Keratinocyte (primary cell): ENCODE results near the gene LMOD1. TPM values are rescaled to one million over a fixed set of nuclear protein-coding genes. Genes with fewer than 3 reads are reported as not detected.

Experiments
- DNase-seq: peaks from one replicate; pipeline ENCODE4 v3.0.0-alpha.2; 2011; ENCODE audit warnings: low read depth, missing footprints, low spot score
- FAIRE-seq: peaks from 2 replicates; lab custom pipeline; 2011; peaks lifted over from hg19 to GRCh38; lab: Jason Lieb, UNC
- H2AFZ ChIP-seq: 2 replicates; pipeline ENCODE4 v1.6.0; 2012; ENCODE audit warnings: low read length, control low read depth, inconsistent platforms; ENCODE audit not compliant: control insufficient read depth
- H3K27ac ChIP-seq: 2 replicates; pipeline ENCODE4 v1.5.1; 2011; ENCODE audit warnings: low read length; ENCODE audit not compliant: control insufficient read depth, insufficient read depth
- H3K27me3 ChIP-seq: 3 replicates; pipeline ENCODE4 v1.6.0; 2011; ENCODE audit warnings: low read length; ENCODE audit not compliant: control insufficient read depth, insufficient read depth; ENCODE audit errors: extremely low read depth
- H3K36me3 ChIP-seq, 2 experiments: 2 replicates in 1 of 2; 3 replicates in 1 of 2; pipeline ENCODE4 v1.5.1; 2011; ENCODE audit warnings: low read length in 2 of 2, mild to moderate bottlenecking in 1 of 2; ENCODE audit not compliant: control insufficient read depth in 2 of 2, insufficient read depth in 2 of 2; ENCODE audit errors: extremely low read depth in 1 of 2
- H3K4me1 ChIP-seq: 3 replicates; pipeline ENCODE4 v1.5.1; 2011; ENCODE audit warnings: low read length; ENCODE audit not compliant: control insufficient read depth, insufficient read depth; ENCODE audit errors: extremely low read depth
- H3K4me2 ChIP-seq: 3 replicates; pipeline ENCODE4 v1.6.0; 2011; ENCODE audit warnings: low read depth, low read length; ENCODE audit not compliant: control insufficient read depth, insufficient read depth; ENCODE audit errors: extremely low read depth
- H3K4me3 ChIP-seq, 3 experiments: fragments of 200-600 bp in 1 of 3; sonication (generic) in 1 of 3; 2 replicates in 2 of 3; 3 replicates in 1 of 3; pipeline ENCODE4 v1.5.1; 2011 to 2016; ENCODE audit warnings: low read length in 3 of 3, mild to moderate bottlenecking in 3 of 3, control low read depth in 2 of 3, inconsistent platforms in 1 of 3, low read depth in 1 of 3, mixed read lengths in 1 of 3, mixed run types in 1 of 3, moderate library complexity in 1 of 3; ENCODE audit not compliant: control insufficient read depth in 2 of 3, insufficient read depth in 2 of 3; ENCODE audit errors: extremely low read depth in 1 of 3
- H3K79me2 ChIP-seq: 2 replicates; pipeline ENCODE4 v1.6.0; 2012; ENCODE audit warnings: low read length; ENCODE audit not compliant: control insufficient read depth, insufficient read depth
- H3K9ac ChIP-seq: 3 replicates; pipeline ENCODE4 v1.6.0; 2011; ENCODE audit warnings: low read length; ENCODE audit not compliant: control insufficient read depth, insufficient read depth; ENCODE audit errors: extremely low read depth
- H3K9me1 ChIP-seq: 3 replicates; pipeline ENCODE4 v1.6.0; 2011; ENCODE audit warnings: low read length; ENCODE audit not compliant: control insufficient read depth, insufficient read depth; ENCODE audit errors: extremely low read depth
- H3K9me3 ChIP-seq: 2 replicates; pipeline ENCODE4 v1.5.1; 2012; ENCODE audit warnings: low read depth, low read length; ENCODE audit not compliant: control insufficient read depth
- H4K20me1 ChIP-seq: 3 replicates; pipeline ENCODE4 v1.6.0; 2011; ENCODE audit warnings: low read length; ENCODE audit not compliant: control insufficient read depth, insufficient read depth; ENCODE audit errors: extremely low read depth
- EZH2 ChIP-seq: IDR thresholded peaks from one replicate; pipeline ENCODE4 v1.6.1; 2012; ENCODE audit warnings: inconsistent platforms, mild to moderate bottlenecking, low read length, moderate library complexity
- dilution Hi-C: fragments of 300-500 bp; cut with MboI; formaldehyde crosslinking; loops from one replicate; pipeline ENCODE4 v1.7.0; 2020; ENCODE audit warnings: low sequenced_read_pairs; ENCODE audit not compliant: extremely low pct_ligation_motif_present
- polyA plus RNA-seq, 5 experiments: library from polyadenylated mRNA; depleted of rRNA in 3 of 5; stranded (reverse) in 3 of 5; stranded (forward) in 1 of 5; unstranded in 1 of 5; fragments of >200 nt; gene quantifications; 1 replicate in 1 of 5; 2 replicates in 3 of 5; 3 replicates in 1 of 5; pipeline versions ENCODE4 v1.2.1 to v1.2.3, GENCODE V29; 2011 to 2012; ENCODE audit warnings: missing spikeins in 2 of 5, low read depth in 1 of 5, low replicate concordance in 1 of 5
- TF ChIP-seq, protein P1 (sequence below), 3 experiments: IDR thresholded peaks in 1 of 3; conservative IDR thresholded peaks in 1 of 3; optimal IDR thresholded peaks in 1 of 3; 2 replicates in 2 of 3; 3 replicates in 1 of 3; pipeline versions ENCODE3 to v1.5.1; 2011; ENCODE audit warnings: low read length in 3 of 3, mild to moderate bottlenecking in 3 of 3, moderate library complexity in 2 of 3, control low read depth in 1 of 3, inconsistent platforms in 1 of 3; ENCODE audit not compliant: insufficient read depth in 2 of 3; ENCODE audit errors: extremely low read depth in 1 of 3

LMOD1 gene
- polyA plus RNA-seq, 1 donor (not counting 4 experiments of a cell fraction or from before 2014, with no cell fraction given): not detected

DNA sequence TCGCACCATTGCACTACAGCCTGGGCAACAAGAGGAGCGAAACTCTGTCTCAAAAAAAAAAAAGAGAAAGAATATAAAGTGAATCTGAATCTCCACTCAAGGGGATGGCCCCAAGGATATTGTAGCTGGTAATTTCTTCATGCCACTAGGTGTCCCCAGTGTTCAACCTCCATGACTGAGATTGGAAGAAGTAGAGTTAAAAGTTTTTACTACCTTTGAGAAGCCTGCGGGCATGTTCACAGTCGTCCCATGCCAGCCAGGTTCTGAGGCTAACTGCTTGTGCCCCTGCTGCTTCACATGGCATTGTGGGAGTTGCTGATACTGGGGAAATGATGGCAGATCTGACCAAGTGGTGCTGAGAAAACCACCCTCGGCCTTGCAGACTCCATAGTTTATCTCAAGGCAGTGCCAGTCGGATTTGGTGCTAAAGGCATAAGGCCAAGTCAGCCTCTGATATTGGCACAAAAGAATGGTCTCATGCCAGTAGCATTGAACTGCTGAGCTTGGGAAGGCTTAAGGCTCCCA lies 68.4 kb downstream of the LMOD1 start:
- no peak overlapping the region for H3K4me3 ChIP-seq
- peak overlapping the region; percentile 3 for H3K4me2 ChIP-seq
- DNase-seq (no peak), FAIRE-seq (peak; percentile 73)
- peaks cover under 1% of the 10 kb centered on the region for H3K9me1 ChIP-seq
- H3K27me3 ChIP-seq: no peaks in the 10 kb centered on the region
- no peaks in the 10 kb centered on the region for H4K20me1 ChIP-seq
- no peak overlapping the region for H3K27ac ChIP-seq
- peaks cover 12% of the 10 kb centered on the region for H3K4me1 ChIP-seq
- H3K79me2 ChIP-seq: no peaks in the 10 kb centered on the region
- H3K36me3 ChIP-seq: peaks cover 18 to 19% of the 10 kb centered on the region in 2 experiments
- H3K9me3 ChIP-seq: no peaks in the 10 kb centered on the region
- peak overlapping the region; percentile 19 for H3K9ac ChIP-seq
- dilution Hi-C loops: no loop called here
- TF ChIP-seq, protein P1, sequence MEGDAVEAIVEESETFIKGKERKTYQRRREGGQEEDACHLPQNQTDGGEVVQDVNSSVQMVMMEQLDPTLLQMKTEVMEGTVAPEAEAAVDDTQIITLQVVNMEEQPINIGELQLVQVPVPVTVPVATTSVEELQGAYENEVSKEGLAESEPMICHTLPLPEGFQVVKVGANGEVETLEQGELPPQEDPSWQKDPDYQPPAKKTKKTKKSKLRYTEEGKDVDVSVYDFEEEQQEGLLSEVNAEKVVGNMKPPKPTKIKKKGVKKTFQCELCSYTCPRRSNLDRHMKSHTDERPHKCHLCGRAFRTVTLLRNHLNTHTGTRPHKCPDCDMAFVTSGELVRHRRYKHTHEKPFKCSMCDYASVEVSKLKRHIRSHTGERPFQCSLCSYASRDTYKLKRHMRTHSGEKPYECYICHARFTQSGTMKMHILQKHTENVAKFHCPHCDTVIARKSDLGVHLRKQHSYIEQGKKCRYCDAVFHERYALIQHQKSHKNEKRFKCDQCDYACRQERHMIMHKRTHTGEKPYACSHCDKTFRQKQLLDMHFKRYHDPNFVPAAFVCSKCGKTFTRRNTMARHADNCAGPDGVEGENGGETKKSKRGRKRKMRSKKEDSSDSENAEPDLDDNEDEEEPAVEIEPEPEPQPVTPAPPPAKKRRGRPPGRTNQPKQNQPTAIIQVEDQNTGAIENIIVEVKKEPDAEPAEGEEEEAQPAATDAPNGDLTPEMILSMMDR (optimal IDR thresholded peaks at IDR 0.05 in 1 of 3, IDR thresholded peaks at IDR 0.05 in 1 of 3, conservative IDR thresholded peaks at IDR 0.05 in 1 of 3; ENCODE audit: extremely low read depth in 1 of 3, insufficient read depth in 2 of 3, low read length in 3 of 3): peak; percentile 55 to 61 (median 59)
- no peak for TF ChIP-seq EZH2
- no peak overlapping the region for H2AFZ ChIP-seq

DNA sequence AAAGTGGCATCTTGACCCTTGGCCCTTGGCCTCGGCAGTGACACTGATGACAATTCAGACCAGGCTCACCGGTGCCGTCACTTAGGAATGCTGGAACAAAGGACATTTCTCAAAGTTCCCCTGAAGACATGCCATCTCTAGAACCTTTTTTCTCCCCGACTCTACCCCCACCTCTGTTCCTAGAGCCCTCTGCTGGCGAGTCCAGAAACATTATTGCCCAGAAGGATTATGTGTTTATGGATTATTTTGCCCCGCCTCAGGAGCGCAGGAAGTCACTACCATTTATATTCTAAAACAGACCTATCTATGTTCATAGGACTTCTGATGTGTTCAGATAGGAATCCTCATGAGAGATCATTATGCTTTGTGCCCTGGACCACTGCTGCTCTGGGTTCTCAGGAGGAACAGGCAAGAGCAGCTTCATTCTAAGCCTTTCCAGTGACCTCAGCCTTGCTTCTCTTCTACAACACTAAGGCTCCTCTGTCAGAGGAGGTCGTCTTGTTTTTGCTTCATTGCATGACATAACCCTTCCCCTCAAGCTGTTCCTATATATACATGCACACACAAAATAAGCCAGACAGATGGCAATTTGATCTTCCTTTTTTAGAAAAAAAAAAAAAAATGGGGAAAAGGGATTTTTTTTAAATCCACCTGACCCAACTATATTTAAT lies 70.1 kb downstream of the LMOD1 start:
- dilution Hi-C loops: no loop called here
- H3K9me1 ChIP-seq: no peaks in the 10 kb centered on the region
- H2AFZ ChIP-seq: no peak overlapping the region
- DNase-seq (no peak), FAIRE-seq (no peak)
- H3K4me3 ChIP-seq: no peak overlapping the region
- H3K4me2 ChIP-seq: no peak overlapping the region
- no peaks in the 10 kb centered on the region for H3K79me2 ChIP-seq
- no peak overlapping the region for H3K9ac ChIP-seq
- H3K27ac ChIP-seq: no peak overlapping the region
- no peaks in the 10 kb centered on the region for H4K20me1 ChIP-seq
- H3K27me3 ChIP-seq: no peaks in the 10 kb centered on the region
- TF ChIP-seq, protein P1 (optimal IDR thresholded peaks at IDR 0.05 in 1 of 3, IDR thresholded peaks at IDR 0.05 in 1 of 3, conservative IDR thresholded peaks at IDR 0.05 in 1 of 3; ENCODE audit: extremely low read depth in 1 of 3, insufficient read depth in 2 of 3, low read length in 3 of 3): peak; percentile 31 to 41 (median 36)
- TF ChIP-seq EZH2: no peak
- H3K4me1 ChIP-seq: peaks cover 4% of the 10 kb centered on the region
- peaks cover 21 to 28% of the 10 kb centered on the region in 2 experiments for H3K36me3 ChIP-seq
- H3K9me3 ChIP-seq: no peaks in the 10 kb centered on the region
